Right lung (tissue), 10 donors: ENCODE measurements around the gene DYNLT2. TPM values are rescaled to one million over a fixed set of nuclear protein-coding genes. Genes with fewer than 3 reads are reported as not detected.

Experiments used
- DNase-seq, 2 donors: peaks; one replicate each; pipeline ENCODE4 v3.0.0-alpha.2; 2013
- long read RNA-seq, 8 donors: transcript quantifications; one replicate each; lab custom pipeline, GENCODE V29; 2026
- polyA plus RNA-seq, 5 donors: library from polyadenylated mRNA; unstranded; fragments of 120-200 nt; gene quantifications; one replicate each; pipeline versions ENCODE4 v1.2.1 to v1.2.3, GENCODE V29; 2013; ENCODE audit warnings: inconsistent platforms in 1 of 5, low replicate concordance in 1 of 5; ENCODE audit not compliant: insufficient read length in 5 of 5, insufficient read depth in 1 of 5

Gene DYNLT2, protein sequence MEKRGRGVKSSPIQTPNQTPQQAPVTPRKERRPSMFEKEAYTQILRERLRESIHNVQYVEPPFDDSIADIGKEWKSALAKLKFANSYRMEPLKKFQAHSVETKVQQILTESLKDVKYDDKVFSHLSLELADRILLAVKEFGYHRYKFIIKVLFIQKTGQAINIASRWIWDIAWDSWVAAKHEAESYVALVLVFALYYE
- 10 to 100 TPM in 1 of 5 donors, 1 to 10 TPM in 4; 5.0 to 10.5 (median 7.6) TPM for polyA plus RNA-seq
- long read RNA-seq, donor 1, transcript TCTE3-202 (1 exons, 2,078 nt) = major isoform, 20 of 47 reads
- long read RNA-seq, donor 1, partial matches to known transcripts = 27 of 47 reads
- long read RNA-seq, donor 1, other reads (novel, unspliced or antisense) = 0 of 47 reads
- long read RNA-seq, donor 2, transcript TCTE3-202 (1 exons, 2,078 nt) = major isoform, 5 of 5 reads
- long read RNA-seq, donor 2, partial matches to known transcripts = 0 of 5 reads
- long read RNA-seq, donor 2, other reads (novel, unspliced or antisense) = 0 of 5 reads
- long read RNA-seq, donor 3, transcript TCTE3-202 (1 exons, 2,078 nt) = major isoform, 18 of 18 reads
- long read RNA-seq, donor 3, partial matches to known transcripts = 0 of 18 reads
- long read RNA-seq, donor 3, other reads (novel, unspliced or antisense) = 0 of 18 reads
- long read RNA-seq, donor 4, transcript TCTE3-202 (1 exons, 2,078 nt) = major isoform, 10 of 10 reads
- long read RNA-seq, donor 4, partial matches to known transcripts = 0 of 10 reads
- long read RNA-seq, donor 4, other reads (novel, unspliced or antisense) = 0 of 10 reads
- long read RNA-seq, donor 5, transcript TCTE3-202 (1 exons, 2,078 nt) = major isoform, 17 of 50 reads
- long read RNA-seq, donor 5, partial matches to known transcripts = 33 of 50 reads
- long read RNA-seq, donor 5, other reads (novel, unspliced or antisense) = 0 of 50 reads
- long read RNA-seq, donor 6, transcript TCTE3-202 (1 exons, 2,078 nt) = major isoform, 17 of 17 reads
- long read RNA-seq, donor 6, partial matches to known transcripts = 0 of 17 reads
- long read RNA-seq, donor 6, other reads (novel, unspliced or antisense) = 0 of 17 reads
- long read RNA-seq, donor 7, transcript TCTE3-202 (1 exons, 2,078 nt) = major isoform, 5 of 5 reads
- long read RNA-seq, donor 7, partial matches to known transcripts = 0 of 5 reads
- long read RNA-seq, donor 7, other reads (novel, unspliced or antisense) = 0 of 5 reads
- long read RNA-seq, donor 8, partial matches to known transcripts = 0 of 3 reads
- long read RNA-seq, donor 8, other reads (novel, unspliced or antisense) = 0 of 3 reads

- DNase-seq = peak; percentile 95 to 96
Observed at GRCh38 chr6:169751242-169752073, at the start of gene DYNLT2, which contains the start of gene ERMARD. DYNLT2 (minus strand) TSS chr6:169751572; CDS start chr6:169751458, 114 bp downstream. ERMARD (plus strand) TSS chr6:169751622; CDS start chr6:169751658, 36 bp downstream.

DNA sequence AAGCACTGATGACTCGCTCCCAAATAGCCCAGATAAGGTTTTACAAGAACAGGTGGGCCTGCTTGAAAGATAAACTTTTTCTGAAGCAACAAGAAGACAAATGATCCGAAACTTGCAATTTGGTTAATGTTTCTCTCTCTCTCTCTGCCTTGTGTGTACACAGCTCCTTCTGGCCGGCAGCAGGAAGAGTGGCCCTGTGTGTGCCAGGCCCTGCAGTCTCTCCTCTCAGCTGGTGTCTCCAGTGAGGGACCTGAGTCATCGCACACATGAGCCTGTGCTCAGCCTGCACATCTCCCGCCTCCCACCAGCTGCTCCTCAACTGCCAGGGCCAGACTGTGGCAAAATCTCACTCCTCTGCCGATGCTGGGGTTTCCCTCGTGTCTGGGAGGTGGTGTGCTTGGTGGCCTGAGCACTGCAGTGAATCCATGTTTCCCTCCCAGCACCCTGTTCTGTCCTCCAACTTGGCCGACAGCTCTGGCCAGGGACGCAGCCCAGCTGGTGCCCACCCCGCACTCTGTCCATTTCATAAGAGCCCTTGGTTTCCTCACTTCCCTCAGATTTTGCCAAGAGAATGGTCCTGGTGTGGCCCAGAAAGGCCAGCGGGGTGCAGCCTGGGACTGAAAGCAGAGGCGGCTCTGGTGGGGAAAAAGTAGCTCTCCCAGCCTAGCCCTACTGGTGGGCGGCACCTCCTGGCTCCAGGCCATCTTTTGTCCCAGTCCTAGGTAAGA lies 49.5 kb upstream of the DYNLT2 start:
- DNase-seq = no peak

DNA sequence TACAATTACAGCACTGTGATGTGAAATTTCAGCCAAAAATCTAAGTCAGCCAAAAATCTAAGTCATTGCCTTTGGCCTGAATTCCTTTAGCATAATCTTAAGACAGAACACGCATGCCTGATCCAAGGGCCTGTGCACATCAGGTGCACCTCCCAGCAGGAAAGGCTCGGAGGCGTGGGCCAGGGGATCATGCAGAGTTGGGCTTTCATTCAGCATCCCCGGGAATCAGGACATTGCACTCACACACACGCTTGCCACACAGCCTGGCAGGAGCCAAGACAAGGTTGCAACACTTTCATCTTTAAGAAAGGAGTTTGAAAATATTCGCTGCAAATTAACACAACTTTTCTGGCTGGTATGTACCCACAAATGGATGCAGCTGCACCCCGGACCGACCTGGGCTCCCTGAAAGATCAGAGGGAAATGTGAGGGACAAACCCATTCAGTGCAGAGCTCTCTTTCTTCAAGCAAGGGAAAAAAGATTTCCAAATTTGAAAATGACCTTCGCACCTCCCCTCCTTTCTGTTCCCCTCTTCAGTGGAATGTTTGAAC lies 48.8 kb upstream of the DYNLT2 start:
- DNase-seq = no peak

- DNase-seq = no peak
Observed at GRCh38 chr6:169799474-169799926, 48.1 kb upstream of the DYNLT2 start.

GRCh38 chr6:169798764-169799473 lies 47.5 kb upstream of the DYNLT2 start:
- no peak for DNase-seq

- no peak for DNase-seq
Observed at GRCh38 chr6:169795196-169795595, 43.8 kb upstream of the DYNLT2 start.

DNA sequence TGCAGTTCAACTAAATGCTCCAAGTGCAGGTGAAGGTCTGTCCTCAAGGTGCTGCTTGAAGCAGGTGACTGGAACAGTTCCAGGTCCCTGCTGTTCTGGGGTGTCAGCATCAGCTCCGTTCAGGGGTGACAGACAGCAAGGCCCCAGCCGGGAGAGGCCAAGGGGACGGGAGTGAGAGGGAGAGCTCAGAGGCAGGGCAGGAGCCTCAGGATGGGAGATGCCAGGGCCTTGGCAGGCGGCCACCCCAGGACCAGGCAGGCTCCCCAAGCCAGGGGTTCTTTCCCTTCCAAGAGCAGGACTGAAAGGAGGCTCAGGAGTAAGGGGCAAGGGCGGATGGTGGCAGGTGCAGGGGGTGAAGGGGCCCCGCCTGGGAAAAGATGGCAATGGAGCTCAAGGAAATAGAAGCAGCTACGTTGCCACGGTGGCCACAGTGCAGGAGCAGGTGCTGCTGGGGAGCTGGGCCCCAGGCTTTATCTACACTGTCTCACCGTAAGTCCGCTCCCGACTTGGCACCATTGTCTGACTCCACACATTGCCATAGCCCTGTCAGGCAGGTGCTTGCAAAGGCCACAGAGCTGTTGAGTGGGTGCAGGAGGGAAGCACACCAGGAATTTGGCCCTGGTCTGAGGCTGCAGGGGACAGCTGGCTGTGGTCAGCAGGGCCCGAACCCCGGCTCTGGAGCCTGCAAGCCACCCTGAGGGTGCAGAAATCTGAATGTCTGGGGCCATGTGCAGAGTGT lies 43.1 kb upstream of the DYNLT2 start:
- DNase-seq = no peak

GRCh38 chr6:169793408-169793807 lies 42.0 kb upstream of the DYNLT2 start:
- DNase-seq = no peak

DNA sequence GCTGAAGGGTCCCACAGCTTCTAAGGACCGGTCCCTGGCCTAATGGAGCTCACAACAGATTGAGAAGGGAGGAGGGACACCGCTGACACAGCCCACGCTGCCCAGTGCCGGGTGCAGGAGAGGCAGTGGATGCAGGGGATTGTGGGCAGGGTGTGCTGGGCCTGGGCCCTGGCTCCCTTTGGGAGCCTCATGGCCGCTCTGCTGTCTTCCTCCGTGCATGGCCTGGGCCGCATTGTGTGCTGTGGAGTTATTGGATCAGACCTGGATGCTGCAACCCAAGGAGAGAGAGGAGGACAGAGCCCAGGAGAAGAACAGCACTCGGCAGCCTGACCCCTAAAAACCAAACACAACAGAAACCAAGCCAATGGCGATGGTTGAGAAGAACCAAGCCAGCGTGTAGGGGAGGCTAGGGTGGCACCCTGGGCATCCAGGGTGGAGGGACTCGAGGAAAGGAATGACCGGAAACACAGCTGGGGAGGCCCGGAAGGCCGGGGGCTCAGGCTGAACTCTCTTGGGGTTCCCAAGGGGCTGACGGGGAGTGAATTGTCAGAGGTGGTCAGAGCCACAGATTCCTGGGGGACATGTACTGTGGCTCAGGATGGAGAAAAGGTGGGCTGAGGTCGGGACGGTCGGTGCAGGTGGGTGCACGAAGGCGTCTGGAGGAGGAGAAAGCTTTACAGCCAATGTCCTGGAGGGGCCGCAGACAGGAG lies 41.1 kb upstream of the DYNLT2 start:
- no peak for DNase-seq

DNA sequence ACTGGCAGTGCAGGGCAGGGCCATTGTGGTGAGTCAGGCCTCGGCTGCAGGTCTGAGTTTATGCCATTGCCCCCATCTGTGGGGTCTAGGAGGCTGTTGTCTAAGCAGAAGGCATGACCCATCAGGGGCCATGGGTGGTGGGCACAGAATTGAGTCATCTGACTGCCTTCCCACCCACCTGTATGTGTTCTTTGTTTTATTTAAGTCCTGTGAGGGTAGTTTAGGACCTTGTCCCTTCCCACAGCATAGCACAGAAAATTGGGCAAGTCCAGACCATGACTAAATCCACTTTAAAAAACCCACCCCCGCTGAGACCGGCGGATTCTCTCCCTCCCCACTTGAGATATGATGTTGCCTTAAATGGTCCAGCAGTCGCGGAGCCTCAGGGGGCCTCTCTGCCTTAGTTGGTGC lies 40.4 kb upstream of the DYNLT2 start:
- DNase-seq = no peak

DNA sequence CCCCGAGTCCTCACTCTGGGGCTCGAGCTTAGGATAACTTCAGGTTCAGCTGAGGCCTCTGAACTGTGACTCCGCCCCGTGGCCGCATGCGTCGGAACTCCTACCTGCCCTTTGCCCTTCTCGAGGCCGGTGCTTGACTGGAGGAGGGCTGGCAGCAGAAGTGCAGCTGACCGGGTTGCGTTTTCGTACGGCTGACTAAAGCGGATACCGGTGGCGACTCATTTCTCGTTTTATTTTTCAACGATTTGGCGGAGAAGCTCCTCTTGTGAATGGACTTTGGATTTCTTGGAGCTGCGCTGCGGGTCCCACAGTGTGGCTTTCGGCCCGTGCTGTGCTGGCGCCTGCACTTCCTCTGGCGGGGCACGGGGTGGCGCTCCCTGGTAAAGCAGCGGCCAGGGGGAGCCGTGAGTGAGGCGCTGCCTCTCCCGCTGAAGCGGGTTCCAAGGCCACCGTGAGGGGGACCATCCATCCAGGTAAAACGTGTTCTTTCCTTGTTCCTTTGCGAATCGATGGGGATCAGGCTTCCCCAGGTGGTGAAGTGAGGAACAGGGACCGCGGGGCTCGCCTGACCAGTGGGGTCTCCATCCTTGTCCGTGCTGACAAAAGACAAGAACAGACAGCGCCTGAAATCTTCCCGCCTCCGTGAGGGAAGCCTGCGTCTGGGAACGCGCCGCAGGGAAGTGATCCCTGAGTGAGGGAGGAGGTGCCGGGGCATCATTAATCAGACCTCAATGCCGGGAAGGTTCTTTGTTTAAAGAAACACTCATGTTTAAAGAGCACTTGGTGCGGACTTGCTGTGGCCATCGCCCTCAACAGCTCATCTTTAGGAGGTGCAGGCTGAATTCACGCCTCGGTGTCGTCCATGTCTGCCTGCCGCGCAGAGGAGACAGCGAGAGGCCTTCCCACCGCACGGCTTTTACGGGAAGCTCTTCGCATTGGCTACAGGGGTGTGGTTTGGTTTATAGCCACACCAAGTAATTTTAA lies 38.9 kb upstream of the DYNLT2 start:
- peak; percentile 60 to 61 for DNase-seq

GRCh38 chr6:169789146-169789943 lies 38.0 kb upstream of the DYNLT2 start:
- DNase-seq = no peak

DNA sequence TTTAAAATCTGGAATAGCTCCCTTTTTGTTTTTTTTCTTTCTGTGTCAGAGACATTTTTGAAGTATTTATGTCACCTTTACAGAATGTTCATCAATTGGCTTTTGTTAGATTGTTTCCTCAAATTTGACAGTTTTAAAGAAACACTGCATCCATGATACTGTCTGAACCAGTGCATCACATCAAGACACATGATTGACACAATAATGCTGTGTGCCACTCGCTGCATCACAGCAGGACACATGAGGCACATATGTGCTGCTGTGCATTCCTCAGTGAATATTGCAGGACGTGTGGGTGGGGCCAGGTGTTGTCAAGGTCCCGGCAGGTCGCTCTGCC lies 37.4 kb upstream of the DYNLT2 start:
- DNase-seq = no peak

DNA sequence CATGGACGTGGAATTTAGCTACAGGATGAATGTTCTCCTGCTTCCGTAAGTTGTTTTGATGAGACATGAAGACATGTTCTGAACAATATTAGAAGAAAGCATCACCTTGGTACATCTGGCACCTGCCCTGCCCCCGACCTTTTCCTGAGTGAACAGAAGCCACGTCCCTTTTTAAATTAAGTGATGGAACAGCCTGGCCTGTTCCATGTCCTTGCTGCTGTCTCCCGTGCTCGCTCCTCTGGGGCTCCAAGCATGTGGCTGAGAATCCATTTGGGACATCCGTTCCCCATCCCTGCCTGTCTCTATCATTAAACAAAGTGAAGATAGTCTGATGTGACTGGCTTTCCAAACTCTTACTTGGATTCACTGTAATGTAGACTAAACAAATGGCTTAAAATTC lies 36.4 kb upstream of the DYNLT2 start:
- no peak for DNase-seq

GRCh38 chr6:169786349-169786748 lies 35.0 kb upstream of the DYNLT2 start:
- DNase-seq = no peak
